Measurements from ENCODE around the gene TMEM130.

Gene TMEM130

GRCh38 chr7:98834949-98835348, 34.9 kb downstream of the TMEM130 start:
- no peaks in the 10 kb centered on the region for H3K36me3 ChIP-seq (ENCODE audit: control insufficient read depth in 5 of 5, insufficient read depth in 5 of 5, low read length in 5 of 5)
- no peaks in the 10 kb centered on the region for H3K9me3 ChIP-seq (ENCODE audit: control insufficient read depth in 5 of 5, low read length in 5 of 5)
- H3K27ac ChIP-seq (ENCODE audit: low read depth, low read length), result no peak overlapping the region
- H3K4me3 ChIP-seq (ENCODE audit: low read depth in 1 of 5, low read length in 5 of 5), result no peak overlapping the region
- no peaks in the 10 kb centered on the region for H3K4me1 ChIP-seq (ENCODE audit: control insufficient read depth in 5 of 5, insufficient read depth in 5 of 5, low read length in 5 of 5)
- H3K9ac ChIP-seq (ENCODE audit: low read length in 5 of 5), result no peak overlapping the region
- H3K27me3 ChIP-seq (ENCODE audit: control insufficient read depth in 5 of 5, insufficient read depth in 4 of 5, low read length in 5 of 5), result peaks cover 4 to 30% (median 15%) of the 10 kb centered on the region in 5 donors

GRCh38 chr7:98833022-98833421, 36.8 kb downstream of the TMEM130 start:
- H3K36me3 ChIP-seq (ENCODE audit: control insufficient read depth in 5 of 5, insufficient read depth in 5 of 5, low read length in 5 of 5), result no peaks in the 10 kb centered on the region
- no peaks in the 10 kb centered on the region for H3K9me3 ChIP-seq (ENCODE audit: control insufficient read depth in 5 of 5, low read length in 5 of 5)
- H3K4me3 ChIP-seq (ENCODE audit: low read depth in 1 of 5, low read length in 5 of 5), result no peak overlapping the region
- H3K27ac ChIP-seq (ENCODE audit: low read depth, low read length), result no peak overlapping the region
- no peak overlapping the region for H3K9ac ChIP-seq (ENCODE audit: low read length in 5 of 5)
- H3K27me3 ChIP-seq (ENCODE audit: control insufficient read depth in 5 of 5, insufficient read depth in 4 of 5, low read length in 5 of 5), result peaks cover 4 to 24% (median 18%) of the 10 kb centered on the region in 5 donors
- H3K4me1 ChIP-seq (ENCODE audit: control insufficient read depth in 5 of 5, insufficient read depth in 5 of 5, low read length in 5 of 5), result no peaks in the 10 kb centered on the region

- Histone ChIP-seq H3K27ac (ENCODE audit: low read depth, low read length) (no peak overlapping the region), H3K27me3 (ENCODE audit: control insufficient read depth in 5 of 5, insufficient read depth in 4 of 5, low read length in 5 of 5) (peaks cover 0 to 17% (median 11%) of the 10 kb centered on the region in 5 donors), H3K4me3 (ENCODE audit: low read depth in 1 of 5, low read length in 5 of 5) (no peak overlapping the region), H3K36me3 (ENCODE audit: control insufficient read depth in 5 of 5, insufficient read depth in 5 of 5, low read length in 5 of 5) (no peaks in the 10 kb centered on the region), H3K9me3 (ENCODE audit: control insufficient read depth in 5 of 5, low read length in 5 of 5) (no peaks in the 10 kb centered on the region), H3K9ac (ENCODE audit: low read length in 5 of 5) (no peak overlapping the region), H3K4me1 (ENCODE audit: control insufficient read depth in 5 of 5, insufficient read depth in 5 of 5, low read length in 5 of 5) (peaks cover 0 to 3% (median 0%) of the 10 kb centered on the region in 5 donors)
Observed at GRCh38 chr7:98831641-98832221, 38.1 kb downstream of the TMEM130 start.

- Histone ChIP-seq H3K27me3 (ENCODE audit: control insufficient read depth in 5 of 5, insufficient read depth in 4 of 5, low read length in 5 of 5) (peaks cover 0 to 15% (median 11%) of the 10 kb centered on the region in 5 donors), H3K9me3 (ENCODE audit: control insufficient read depth in 5 of 5, low read length in 5 of 5) (no peaks in the 10 kb centered on the region), H3K27ac (ENCODE audit: low read depth, low read length) (no peak overlapping the region), H3K9ac (ENCODE audit: low read length in 5 of 5) (no peak overlapping the region), H3K36me3 (ENCODE audit: control insufficient read depth in 5 of 5, insufficient read depth in 5 of 5, low read length in 5 of 5) (no peaks in the 10 kb centered on the region), H3K4me3 (ENCODE audit: low read depth in 1 of 5, low read length in 5 of 5) (no peak overlapping the region), H3K4me1 (ENCODE audit: control insufficient read depth in 5 of 5, insufficient read depth in 5 of 5, low read length in 5 of 5) (peaks cover 0 to 9% (median 4%) of the 10 kb centered on the region in 5 donors)
Observed at GRCh38 chr7:98830972-98831548, 38.8 kb downstream of the TMEM130 start.

- Histone ChIP-seq H3K4me3 (ENCODE audit: low read depth in 1 of 5, low read length in 5 of 5) (no peak overlapping the region), H3K27ac (ENCODE audit: low read depth, low read length) (no peak overlapping the region), H3K9me3 (ENCODE audit: control insufficient read depth in 5 of 5, low read length in 5 of 5) (peaks cover 0 to 4% (median 0%) of the 10 kb centered on the region in 5 donors), H3K27me3 (ENCODE audit: control insufficient read depth in 5 of 5, insufficient read depth in 4 of 5, low read length in 5 of 5) (peaks cover 0 to 4% (median 3%) of the 10 kb centered on the region in 5 donors), H3K36me3 (ENCODE audit: control insufficient read depth in 5 of 5, insufficient read depth in 5 of 5, low read length in 5 of 5) (no peaks in the 10 kb centered on the region), H3K4me1 (ENCODE audit: control insufficient read depth in 5 of 5, insufficient read depth in 5 of 5, low read length in 5 of 5) (peaks cover 0 to 9% (median 4%) of the 10 kb centered on the region in 5 donors), H3K9ac (ENCODE audit: low read length in 5 of 5) (no peak overlapping the region)
Observed at GRCh38 chr7:98828368-98828767, 41.4 kb downstream of the TMEM130 start.

GRCh38 chr7:98827258-98827657, 42.6 kb downstream of the TMEM130 start:
- H3K27me3 ChIP-seq (ENCODE audit: control insufficient read depth in 5 of 5, insufficient read depth in 4 of 5, low read length in 5 of 5), result peaks cover 0 to 4% (median 2%) of the 10 kb centered on the region in 5 donors
- no peak overlapping the region for H3K4me3 ChIP-seq (ENCODE audit: low read depth in 1 of 5, low read length in 5 of 5)
- no peak overlapping the region for H3K27ac ChIP-seq (ENCODE audit: low read depth, low read length)
- H3K36me3 ChIP-seq (ENCODE audit: control insufficient read depth in 5 of 5, insufficient read depth in 5 of 5, low read length in 5 of 5), result no peaks in the 10 kb centered on the region
- peaks cover 0 to 4% (median 0%) of the 10 kb centered on the region in 5 donors for H3K9me3 ChIP-seq (ENCODE audit: control insufficient read depth in 5 of 5, low read length in 5 of 5)
- H3K4me1 ChIP-seq (ENCODE audit: control insufficient read depth in 5 of 5, insufficient read depth in 5 of 5, low read length in 5 of 5), result peaks cover 0 to 9% (median 4%) of the 10 kb centered on the region in 5 donors
- no peak overlapping the region for H3K9ac ChIP-seq (ENCODE audit: low read length in 5 of 5)

- Histone ChIP-seq H3K36me3 (ENCODE audit: control insufficient read depth in 5 of 5, insufficient read depth in 5 of 5, low read length in 5 of 5) (no peaks in the 10 kb centered on the region), H3K9me3 (ENCODE audit: control insufficient read depth in 5 of 5, low read length in 5 of 5) (peaks cover 0 to 4% (median 0%) of the 10 kb centered on the region in 5 donors), H3K4me3 (ENCODE audit: low read depth in 1 of 5, low read length in 5 of 5) (no peak overlapping the region), H3K27ac (ENCODE audit: low read depth, low read length) (no peak overlapping the region), H3K9ac (ENCODE audit: low read length in 5 of 5) (no peak overlapping the region), H3K4me1 (ENCODE audit: control insufficient read depth in 5 of 5, insufficient read depth in 5 of 5, low read length in 5 of 5) (peaks cover 0 to 9% (median 4%) of the 10 kb centered on the region in 5 donors), H3K27me3 (ENCODE audit: control insufficient read depth in 5 of 5, insufficient read depth in 4 of 5, low read length in 5 of 5) (peaks cover 0 to 4% (median 2%) of the 10 kb centered on the region in 5 donors)
Observed at GRCh38 chr7:98826811-98827231, 43.0 kb downstream of the TMEM130 start.

GRCh38 chr7:98826387-98826786, 43.4 kb downstream of the TMEM130 start:
- H3K27me3 ChIP-seq (ENCODE audit: control insufficient read depth in 5 of 5, insufficient read depth in 4 of 5, low read length in 5 of 5), result peaks cover 0 to 4% (median 2%) of the 10 kb centered on the region in 5 donors
- H3K4me3 ChIP-seq (ENCODE audit: low read depth in 1 of 5, low read length in 5 of 5), result no peak overlapping the region
- no peak overlapping the region for H3K27ac ChIP-seq (ENCODE audit: low read depth, low read length)
- peaks cover 0 to 4% (median 0%) of the 10 kb centered on the region in 5 donors for H3K9me3 ChIP-seq (ENCODE audit: control insufficient read depth in 5 of 5, low read length in 5 of 5)
- no peaks in the 10 kb centered on the region for H3K36me3 ChIP-seq (ENCODE audit: control insufficient read depth in 5 of 5, insufficient read depth in 5 of 5, low read length in 5 of 5)
- H3K9ac ChIP-seq (ENCODE audit: low read length in 5 of 5), result no peak overlapping the region
- peaks cover 0 to 9% (median 4%) of the 10 kb centered on the region in 5 donors for H3K4me1 ChIP-seq (ENCODE audit: control insufficient read depth in 5 of 5, insufficient read depth in 5 of 5, low read length in 5 of 5)

- Histone ChIP-seq H3K27me3 (ENCODE audit: control insufficient read depth in 5 of 5, insufficient read depth in 4 of 5, low read length in 5 of 5) (peaks cover 0 to 2% (median 0%) of the 10 kb centered on the region in 5 donors), H3K4me1 (ENCODE audit: control insufficient read depth in 5 of 5, insufficient read depth in 5 of 5, low read length in 5 of 5) (peaks cover 0 to 9% (median 4%) of the 10 kb centered on the region in 5 donors), H3K9ac (ENCODE audit: low read length in 5 of 5) (no peak overlapping the region), H3K9me3 (ENCODE audit: control insufficient read depth in 5 of 5, low read length in 5 of 5) (peaks cover 0 to 4% (median 0%) of the 10 kb centered on the region in 5 donors), H3K36me3 (ENCODE audit: control insufficient read depth in 5 of 5, insufficient read depth in 5 of 5, low read length in 5 of 5) (no peaks in the 10 kb centered on the region), H3K27ac (ENCODE audit: low read depth, low read length) (no peak overlapping the region), H3K4me3 (ENCODE audit: low read depth in 1 of 5, low read length in 5 of 5) (no peak overlapping the region)
Observed at GRCh38 chr7:98823226-98823625, 46.6 kb downstream of the TMEM130 start.

GRCh38 chr7:98821348-98821747, 48.5 kb downstream of the TMEM130 start:
- H3K9ac ChIP-seq (ENCODE audit: low read length in 5 of 5), result no peak overlapping the region
- no peaks in the 10 kb centered on the region for H3K36me3 ChIP-seq (ENCODE audit: control insufficient read depth in 5 of 5, insufficient read depth in 5 of 5, low read length in 5 of 5)
- H3K27me3 ChIP-seq (ENCODE audit: control insufficient read depth in 5 of 5, insufficient read depth in 4 of 5, low read length in 5 of 5), result peaks cover 0 to 4% (median 0%) of the 10 kb centered on the region in 5 donors
- H3K27ac ChIP-seq (ENCODE audit: low read depth, low read length), result no peak overlapping the region
- peaks cover 0 to 5% (median under 1%) of the 10 kb centered on the region in 5 donors for H3K4me1 ChIP-seq (ENCODE audit: control insufficient read depth in 5 of 5, insufficient read depth in 5 of 5, low read length in 5 of 5)
- peaks cover 0 to 4% (median 0%) of the 10 kb centered on the region in 5 donors for H3K9me3 ChIP-seq (ENCODE audit: control insufficient read depth in 5 of 5, low read length in 5 of 5)
- H3K4me3 ChIP-seq (ENCODE audit: low read depth in 1 of 5, low read length in 5 of 5), result no peak overlapping the region

Measured in subcutaneous abdominal adipose tissue (tissue), 5 donors.